SK-N-SH (cell line): ENCODE measurements around the gene PKP2. TPM values are rescaled to one million over a fixed set of nuclear protein-coding genes. Genes with fewer than 3 reads are reported as not detected.

Experiments used
- CTCF ChIA-PET: fragments of 300-600, 350-600 bp; formaldehyde crosslinking; extraction: SDS; loops from one replicate; lab custom pipeline; 2021; lab: Yijun Ruan, JAX
- POLR2A ChIA-PET: fragments of 350-600 bp; sonication (Branson Sonifier 250); formaldehyde crosslinking; extraction: SDS; loops from one replicate; lab custom pipeline; 2020; ENCODE audit warnings: antibody characterized with exemption, inconsistent platforms; lab: Yijun Ruan, JAX
- DNase-seq: peaks from one replicate; pipeline ENCODE4 v3.0.0; 2012
- H2AFZ ChIP-seq: fragments of 200-600 bp; sonication (generic); 2 replicates; pipeline ENCODE4 v1.8.1; 2016; ENCODE audit warnings: antibody characterized with exemption, mild to moderate bottlenecking, low read depth
- H3F3A ChIP-seq: fragments of 200-600 bp; sonication (generic); replicated peaks from 2 replicates; pipeline ENCODE3; 2016; ENCODE audit warnings: antibody characterized with exemption, mild to moderate bottlenecking; ENCODE audit not compliant: insufficient read depth
- H3K27ac ChIP-seq, 2 experiments: fragments of 200-500 bp in 1 of 2; fragments of 200-600 bp in 1 of 2; sonication (Bioruptor generic) in 1 of 2; sonication (generic), shearing (Covaris generic) in 1 of 2; 2 replicates each; pipeline versions ENCODE4 v1.5.1 to v1.6.1; 2014 to 2016; ENCODE audit warnings: low read depth in 2 of 2, inconsistent platforms in 1 of 2, low read length in 1 of 2, mild to moderate bottlenecking in 1 of 2, mixed read lengths in 1 of 2
- H3K27me3 ChIP-seq: fragments of 200-600 bp; sonication (generic), shearing (Covaris generic); 2 replicates; pipeline ENCODE4 v1.6.1; 2016; ENCODE audit warnings: mixed run types; ENCODE audit not compliant: insufficient read depth
- H3K36me3 ChIP-seq, 2 experiments: fragments of 200-500 bp in 1 of 2; fragments of 200-600 bp in 1 of 2; sonication (Bioruptor generic) in 1 of 2; sonication (generic) in 1 of 2; replicated peaks in 1 of 2; 2 replicates each; pipeline versions ENCODE3 to v1.5.1; 2014 to 2016; ENCODE audit warnings: low read length in 1 of 2, mild to moderate bottlenecking in 1 of 2; ENCODE audit not compliant: insufficient read depth in 2 of 2, control insufficient read depth in 1 of 2
- H3K4me1 ChIP-seq, 2 experiments: fragments of 200-500 bp in 1 of 2; fragments of 200-600 bp in 1 of 2; sonication (Bioruptor generic) in 1 of 2; sonication (generic), shearing (Covaris generic) in 1 of 2; 2 replicates each; pipeline versions ENCODE4 v1.5.1 to v1.6.1; 2014 to 2016; ENCODE audit warnings: low read depth in 1 of 2, low read length in 1 of 2, mixed run types in 1 of 2; ENCODE audit not compliant: insufficient read depth in 2 of 2, control insufficient read depth in 1 of 2
- H3K4me2 ChIP-seq: fragments of 200-600 bp; sonication (generic), shearing (Covaris generic); 2 replicates; pipeline ENCODE4 v1.6.1; 2017; ENCODE audit warnings: mixed run types
- H3K4me3 ChIP-seq, 2 experiments: fragments of 200-500 bp in 1 of 2; fragments of 200-600 bp in 1 of 2; sonication (Bioruptor generic) in 1 of 2; sonication (generic), shearing (Covaris generic) in 1 of 2; 2 replicates each; pipeline versions ENCODE4 v1.5.1 to v1.8.1; 2014 to 2016; ENCODE audit warnings: low read depth in 2 of 2, inconsistent platforms in 1 of 2, low read length in 1 of 2, mild to moderate bottlenecking in 1 of 2, mixed read lengths in 1 of 2, moderate library complexity in 1 of 2
- H3K79me2 ChIP-seq: fragments of 200-600 bp; sonication (generic); 2 replicates; pipeline ENCODE4 v1.8.1; 2017; ENCODE audit warnings: mild to moderate bottlenecking; ENCODE audit not compliant: insufficient read depth
- H3K9ac ChIP-seq: fragments of 200-600 bp; sonication (generic); 2 replicates; pipeline ENCODE4 v1.6.1; 2017; ENCODE audit warnings: mixed run types
- H3K9me2 ChIP-seq: fragments of 200-600 bp; sonication (generic); 2 replicates; pipeline ENCODE4 v1.6.1; 2017; ENCODE audit warnings: mixed run types
- H3K9me3 ChIP-seq: fragments of 200-600 bp; sonication (generic); 2 replicates; pipeline ENCODE4 v1.6.1; 2017; ENCODE audit warnings: mixed run types, mild to moderate bottlenecking, moderate library complexity
- H4K20me1 ChIP-seq: fragments of 200-600 bp; sonication (generic); 2 replicates; pipeline ENCODE4 v1.6.1; 2017; ENCODE audit warnings: mild to moderate bottlenecking, mixed run types; ENCODE audit not compliant: insufficient read depth
- FOSL2 ChIP-seq: IDR thresholded peaks from 2 replicates; pipeline ENCODE4 v1.4.0; 2012; ENCODE audit warnings: low read depth, mild to moderate bottlenecking, moderate library complexity, borderline replicate concordance
- GABPA ChIP-seq: IDR thresholded peaks from 2 replicates; pipeline ENCODE4 v1.4.0; 2012; ENCODE audit warnings: low read depth, mild to moderate bottlenecking
- MEF2A ChIP-seq: IDR thresholded peaks from 2 replicates; pipeline ENCODE4 v1.4.0; 2012; ENCODE audit warnings: low read depth, borderline replicate concordance
- NFIC ChIP-seq: IDR thresholded peaks from 2 replicates; pipeline ENCODE4 v1.4.0; 2012; ENCODE audit warnings: borderline replicate concordance
- RCOR1 ChIP-seq: fragments of 150-350 bp; IDR thresholded peaks from 2 replicates; pipeline ENCODE4 v1.6.1; 2017; ENCODE audit warnings: antibody characterized with exemption, low read length
- RXRA ChIP-seq: IDR thresholded peaks from 2 replicates; pipeline ENCODE4 v1.4.0; 2012; ENCODE audit warnings: low read depth, mild to moderate bottlenecking, borderline replicate concordance
- SIN3A ChIP-seq: IDR thresholded peaks from 2 replicates; pipeline ENCODE4 v1.6.1; 2012; ENCODE audit warnings: low read depth, mild to moderate bottlenecking, low read length, moderate library complexity, borderline replicate concordance
- TAF1 ChIP-seq: IDR thresholded peaks from 2 replicates; pipeline ENCODE4 v1.6.1; 2012; ENCODE audit warnings: low read depth, mild to moderate bottlenecking, low read length, moderate library complexity, borderline replicate concordance
- TEAD4 ChIP-seq: IDR thresholded peaks from 2 replicates; pipeline ENCODE4 v1.4.0; 2012; ENCODE audit warnings: mild to moderate bottlenecking, borderline replicate concordance; ENCODE audit not compliant: insufficient read depth
- YY1 ChIP-seq: IDR thresholded peaks from 2 replicates; pipeline ENCODE4 v1.4.0; 2012; ENCODE audit warnings: low read depth, mild to moderate bottlenecking
- WGBS: methylation state at CpG from one replicate; pipeline ENCODE4 v1.1.6; 2017; ENCODE audit warnings: low lambda C conversion rate; 5-methylcytosine and 5-hydroxymethylcytosine counted together
- polyA plus RNA-seq, 3 experiments: library from polyadenylated mRNA; depleted of rRNA; stranded (reverse); fragments of >200 nt; gene quantifications; 2 replicates each; pipeline ENCODE4 v1.2.3, GENCODE V29; 2012
- TF ChIP-seq, protein P1 (sequence below): fragments of 150-350 bp; IDR thresholded peaks from 2 replicates; pipeline ENCODE4 v1.6.1; 2017; ENCODE audit warnings: antibody characterized with exemption, low read length, low read depth, borderline replicate concordance
- TF ChIP-seq, protein P2 (sequence below): fragments of 200-600 bp; sonication (generic); IDR thresholded peaks from 2 replicates; pipeline ENCODE4 v1.6.1; 2017; ENCODE audit warnings: antibody characterized with exemption, mild to moderate bottlenecking, moderate library complexity
- TF ChIP-seq, protein P3 (sequence below): IDR thresholded peaks from 2 replicates; pipeline ENCODE4 v1.4.0; 2012; ENCODE audit warnings: low read depth
- TF ChIP-seq, protein P4 (sequence below): IDR thresholded peaks from 2 replicates; pipeline ENCODE4; 2012
- TF ChIP-seq, protein P5 (sequence below): IDR thresholded peaks from 2 replicates; pipeline ENCODE4 v1.6.1; 2012; ENCODE audit warnings: mild to moderate bottlenecking, low read depth, low read length, moderate library complexity

Gene PKP2
- polyA plus RNA-seq, 1 of the 3 experiments (the other 2 are of a cell fraction), result 0.10 TPM

DNA sequence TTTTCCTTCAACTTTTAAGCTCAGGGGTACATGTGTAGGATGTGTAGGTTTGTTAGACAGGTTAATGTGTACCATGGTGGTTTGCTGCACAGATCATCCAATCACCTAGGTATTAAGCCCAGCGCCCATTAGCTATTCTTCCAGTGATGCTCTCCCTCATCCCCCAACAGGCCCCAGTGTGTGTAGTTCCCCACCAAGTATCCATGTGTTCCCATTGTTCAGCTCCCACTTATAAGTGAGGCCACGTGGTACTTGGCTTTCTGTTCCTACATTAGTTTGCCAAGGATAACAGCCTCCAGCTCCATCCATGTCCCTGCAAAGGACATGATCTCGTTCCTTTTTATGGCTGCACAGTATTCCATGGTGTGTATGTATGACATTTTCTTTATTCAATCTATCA, 92.3 kb downstream of the PKP2 start:
- Histone ChIP-seq H4K20me1 (no peaks in the 10 kb centered on the region), H2AFZ (no peak overlapping the region), H3K36me3 (no peaks in the 10 kb centered on the region), H3K79me2 (no peaks in the 10 kb centered on the region), H3K27ac (no peak overlapping the region), H3K9me3 (no peaks in the 10 kb centered on the region), H3K9ac (no peak overlapping the region), H3K27me3 (no peaks in the 10 kb centered on the region), H3K4me3 (no peak overlapping the region), H3F3A (no peaks in the 10 kb centered on the region), H3K9me2 (no peaks in the 10 kb centered on the region), H3K4me1 (peaks cover 0 to 3% of the 10 kb centered on the region in 2 experiments; a peak in 2 of 4 replicates), H3K4me2 (no peak overlapping the region)
- CTCF ChIA-PET, result interaction anchor here (0.9 kb wide), 1 partner anchor 48 kb away, joined by 4 read pairs; the partner anchor contains the start of gene YARS2
- POLR2A ChIA-PET, result interaction anchor here (0.6 kb wide), 1 partner anchor 16 kb away, joined by 3 read pairs; no protein-coding TSS in a partner anchor
- TF ChIP-seq, protein P1, sequence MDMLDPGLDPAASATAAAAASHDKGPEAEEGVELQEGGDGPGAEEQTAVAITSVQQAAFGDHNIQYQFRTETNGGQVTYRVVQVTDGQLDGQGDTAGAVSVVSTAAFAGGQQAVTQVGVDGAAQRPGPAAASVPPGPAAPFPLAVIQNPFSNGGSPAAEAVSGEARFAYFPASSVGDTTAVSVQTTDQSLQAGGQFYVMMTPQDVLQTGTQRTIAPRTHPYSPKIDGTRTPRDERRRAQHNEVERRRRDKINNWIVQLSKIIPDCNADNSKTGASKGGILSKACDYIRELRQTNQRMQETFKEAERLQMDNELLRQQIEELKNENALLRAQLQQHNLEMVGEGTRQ, result no peak
- TF ChIP-seq YY1 (no peak), SIN3A (no peak), MEF2A (no peak), TAF1 (no peak), GABPA (no peak), RXRA (no peak), NFIC (no peak), RCOR1 (no peak), FOSL2 (no peak), TEAD4 (no peak)
- TF ChIP-seq, protein P2, sequence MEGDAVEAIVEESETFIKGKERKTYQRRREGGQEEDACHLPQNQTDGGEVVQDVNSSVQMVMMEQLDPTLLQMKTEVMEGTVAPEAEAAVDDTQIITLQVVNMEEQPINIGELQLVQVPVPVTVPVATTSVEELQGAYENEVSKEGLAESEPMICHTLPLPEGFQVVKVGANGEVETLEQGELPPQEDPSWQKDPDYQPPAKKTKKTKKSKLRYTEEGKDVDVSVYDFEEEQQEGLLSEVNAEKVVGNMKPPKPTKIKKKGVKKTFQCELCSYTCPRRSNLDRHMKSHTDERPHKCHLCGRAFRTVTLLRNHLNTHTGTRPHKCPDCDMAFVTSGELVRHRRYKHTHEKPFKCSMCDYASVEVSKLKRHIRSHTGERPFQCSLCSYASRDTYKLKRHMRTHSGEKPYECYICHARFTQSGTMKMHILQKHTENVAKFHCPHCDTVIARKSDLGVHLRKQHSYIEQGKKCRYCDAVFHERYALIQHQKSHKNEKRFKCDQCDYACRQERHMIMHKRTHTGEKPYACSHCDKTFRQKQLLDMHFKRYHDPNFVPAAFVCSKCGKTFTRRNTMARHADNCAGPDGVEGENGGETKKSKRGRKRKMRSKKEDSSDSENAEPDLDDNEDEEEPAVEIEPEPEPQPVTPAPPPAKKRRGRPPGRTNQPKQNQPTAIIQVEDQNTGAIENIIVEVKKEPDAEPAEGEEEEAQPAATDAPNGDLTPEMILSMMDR, result no peak
- TF ChIP-seq, protein P3, sequence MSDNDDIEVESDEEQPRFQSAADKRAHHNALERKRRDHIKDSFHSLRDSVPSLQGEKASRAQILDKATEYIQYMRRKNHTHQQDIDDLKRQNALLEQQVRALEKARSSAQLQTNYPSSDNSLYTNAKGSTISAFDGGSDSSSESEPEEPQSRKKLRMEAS, result no peak
- TF ChIP-seq, protein P4, sequence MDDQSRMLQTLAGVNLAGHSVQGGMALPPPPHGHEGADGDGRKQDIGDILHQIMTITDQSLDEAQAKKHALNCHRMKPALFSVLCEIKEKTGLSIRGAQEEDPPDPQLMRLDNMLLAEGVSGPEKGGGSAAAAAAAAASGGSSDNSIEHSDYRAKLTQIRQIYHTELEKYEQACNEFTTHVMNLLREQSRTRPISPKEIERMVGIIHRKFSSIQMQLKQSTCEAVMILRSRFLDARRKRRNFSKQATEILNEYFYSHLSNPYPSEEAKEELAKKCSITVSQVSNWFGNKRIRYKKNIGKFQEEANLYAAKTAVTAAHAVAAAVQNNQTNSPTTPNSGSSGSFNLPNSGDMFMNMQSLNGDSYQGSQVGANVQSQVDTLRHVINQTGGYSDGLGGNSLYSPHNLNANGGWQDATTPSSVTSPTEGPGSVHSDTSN, result no peak
- TF ChIP-seq, protein P5, sequence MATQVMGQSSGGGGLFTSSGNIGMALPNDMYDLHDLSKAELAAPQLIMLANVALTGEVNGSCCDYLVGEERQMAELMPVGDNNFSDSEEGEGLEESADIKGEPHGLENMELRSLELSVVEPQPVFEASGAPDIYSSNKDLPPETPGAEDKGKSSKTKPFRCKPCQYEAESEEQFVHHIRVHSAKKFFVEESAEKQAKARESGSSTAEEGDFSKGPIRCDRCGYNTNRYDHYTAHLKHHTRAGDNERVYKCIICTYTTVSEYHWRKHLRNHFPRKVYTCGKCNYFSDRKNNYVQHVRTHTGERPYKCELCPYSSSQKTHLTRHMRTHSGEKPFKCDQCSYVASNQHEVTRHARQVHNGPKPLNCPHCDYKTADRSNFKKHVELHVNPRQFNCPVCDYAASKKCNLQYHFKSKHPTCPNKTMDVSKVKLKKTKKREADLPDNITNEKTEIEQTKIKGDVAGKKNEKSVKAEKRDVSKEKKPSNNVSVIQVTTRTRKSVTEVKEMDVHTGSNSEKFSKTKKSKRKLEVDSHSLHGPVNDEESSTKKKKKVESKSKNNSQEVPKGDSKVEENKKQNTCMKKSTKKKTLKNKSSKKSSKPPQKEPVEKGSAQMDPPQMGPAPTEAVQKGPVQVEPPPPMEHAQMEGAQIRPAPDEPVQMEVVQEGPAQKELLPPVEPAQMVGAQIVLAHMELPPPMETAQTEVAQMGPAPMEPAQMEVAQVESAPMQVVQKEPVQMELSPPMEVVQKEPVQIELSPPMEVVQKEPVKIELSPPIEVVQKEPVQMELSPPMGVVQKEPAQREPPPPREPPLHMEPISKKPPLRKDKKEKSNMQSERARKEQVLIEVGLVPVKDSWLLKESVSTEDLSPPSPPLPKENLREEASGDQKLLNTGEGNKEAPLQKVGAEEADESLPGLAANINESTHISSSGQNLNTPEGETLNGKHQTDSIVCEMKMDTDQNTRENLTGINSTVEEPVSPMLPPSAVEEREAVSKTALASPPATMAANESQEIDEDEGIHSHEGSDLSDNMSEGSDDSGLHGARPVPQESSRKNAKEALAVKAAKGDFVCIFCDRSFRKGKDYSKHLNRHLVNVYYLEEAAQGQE, result no peak
- WGBS, result 7% methylated on average over 3 of the region's 3 CpGs
- DNase-seq, result no peak
